HL-60 (cell line): ENCODE results near the gene TSHZ3.

Experiments used
- GABPA ChIP-seq: IDR thresholded peaks from 2 replicates; pipeline ENCODE4 v1.6.1; 2012; ENCODE audit warnings: low read depth
- POLR2AphosphoS5 ChIP-seq: IDR thresholded peaks from 2 replicates; pipeline ENCODE4 v1.6.1; 2012; ENCODE audit warnings: low read depth
- SPI1 ChIP-seq: IDR thresholded peaks from 2 replicates; pipeline ENCODE4 v1.6.1; 2012; ENCODE audit warnings: low read depth, mild to moderate bottlenecking, borderline replicate concordance
- TF ChIP-seq, protein P1 (sequence below): IDR thresholded peaks from one replicate; pipeline ENCODE4 v1.5.1; 2011; ENCODE audit warnings: low read length, control low read depth, inconsistent platforms; ENCODE audit not compliant: insufficient read depth
- TF ChIP-seq, protein P2 (sequence below): IDR thresholded peaks from 2 replicates; pipeline ENCODE4 v1.6.1; 2012; ENCODE audit warnings: low read depth; ENCODE audit not compliant: insufficient replicate concordance

DNA sequence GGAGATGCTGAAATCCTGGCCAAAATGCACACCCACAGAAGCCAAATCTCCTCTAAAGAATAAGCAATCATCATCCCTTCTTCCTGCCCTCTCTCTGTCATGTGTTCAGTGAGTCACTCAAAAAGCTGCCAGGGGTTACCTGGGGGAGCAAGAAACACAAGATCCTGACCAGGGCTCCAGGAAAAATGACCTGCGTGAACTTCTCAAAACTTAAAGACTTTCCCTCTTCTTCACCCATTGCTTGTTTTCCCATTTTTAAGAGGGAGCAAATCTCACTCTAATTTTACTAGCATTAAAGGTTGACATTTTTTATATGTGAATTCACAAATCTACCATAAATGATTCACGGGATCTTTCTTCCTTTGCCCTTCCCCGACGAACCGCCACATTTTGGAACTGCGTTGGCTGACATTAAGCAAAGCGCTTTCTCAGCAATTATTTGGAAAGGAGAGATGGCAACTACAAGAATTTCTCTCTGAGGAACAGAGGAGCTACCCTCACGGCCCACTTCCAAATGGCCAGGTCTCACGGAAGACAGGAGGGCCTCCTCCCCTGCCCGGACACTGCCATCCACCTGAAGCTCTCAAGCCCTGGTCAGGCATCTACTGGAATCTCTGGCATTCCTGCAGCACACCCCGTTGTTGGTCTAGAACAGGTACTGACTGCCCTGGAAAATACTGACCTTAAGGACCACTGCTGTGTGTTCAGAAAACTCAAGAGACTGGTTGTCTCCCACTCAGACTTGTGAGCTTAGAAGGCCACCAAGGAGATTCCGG, 14.2 kb downstream of the TSHZ3 start:
- TF ChIP-seq, protein P1, sequence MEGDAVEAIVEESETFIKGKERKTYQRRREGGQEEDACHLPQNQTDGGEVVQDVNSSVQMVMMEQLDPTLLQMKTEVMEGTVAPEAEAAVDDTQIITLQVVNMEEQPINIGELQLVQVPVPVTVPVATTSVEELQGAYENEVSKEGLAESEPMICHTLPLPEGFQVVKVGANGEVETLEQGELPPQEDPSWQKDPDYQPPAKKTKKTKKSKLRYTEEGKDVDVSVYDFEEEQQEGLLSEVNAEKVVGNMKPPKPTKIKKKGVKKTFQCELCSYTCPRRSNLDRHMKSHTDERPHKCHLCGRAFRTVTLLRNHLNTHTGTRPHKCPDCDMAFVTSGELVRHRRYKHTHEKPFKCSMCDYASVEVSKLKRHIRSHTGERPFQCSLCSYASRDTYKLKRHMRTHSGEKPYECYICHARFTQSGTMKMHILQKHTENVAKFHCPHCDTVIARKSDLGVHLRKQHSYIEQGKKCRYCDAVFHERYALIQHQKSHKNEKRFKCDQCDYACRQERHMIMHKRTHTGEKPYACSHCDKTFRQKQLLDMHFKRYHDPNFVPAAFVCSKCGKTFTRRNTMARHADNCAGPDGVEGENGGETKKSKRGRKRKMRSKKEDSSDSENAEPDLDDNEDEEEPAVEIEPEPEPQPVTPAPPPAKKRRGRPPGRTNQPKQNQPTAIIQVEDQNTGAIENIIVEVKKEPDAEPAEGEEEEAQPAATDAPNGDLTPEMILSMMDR: no peak
- TF ChIP-seq POLR2AphosphoS5 (no peak), GABPA (no peak), SPI1 (no peak)
- TF ChIP-seq, protein P2, sequence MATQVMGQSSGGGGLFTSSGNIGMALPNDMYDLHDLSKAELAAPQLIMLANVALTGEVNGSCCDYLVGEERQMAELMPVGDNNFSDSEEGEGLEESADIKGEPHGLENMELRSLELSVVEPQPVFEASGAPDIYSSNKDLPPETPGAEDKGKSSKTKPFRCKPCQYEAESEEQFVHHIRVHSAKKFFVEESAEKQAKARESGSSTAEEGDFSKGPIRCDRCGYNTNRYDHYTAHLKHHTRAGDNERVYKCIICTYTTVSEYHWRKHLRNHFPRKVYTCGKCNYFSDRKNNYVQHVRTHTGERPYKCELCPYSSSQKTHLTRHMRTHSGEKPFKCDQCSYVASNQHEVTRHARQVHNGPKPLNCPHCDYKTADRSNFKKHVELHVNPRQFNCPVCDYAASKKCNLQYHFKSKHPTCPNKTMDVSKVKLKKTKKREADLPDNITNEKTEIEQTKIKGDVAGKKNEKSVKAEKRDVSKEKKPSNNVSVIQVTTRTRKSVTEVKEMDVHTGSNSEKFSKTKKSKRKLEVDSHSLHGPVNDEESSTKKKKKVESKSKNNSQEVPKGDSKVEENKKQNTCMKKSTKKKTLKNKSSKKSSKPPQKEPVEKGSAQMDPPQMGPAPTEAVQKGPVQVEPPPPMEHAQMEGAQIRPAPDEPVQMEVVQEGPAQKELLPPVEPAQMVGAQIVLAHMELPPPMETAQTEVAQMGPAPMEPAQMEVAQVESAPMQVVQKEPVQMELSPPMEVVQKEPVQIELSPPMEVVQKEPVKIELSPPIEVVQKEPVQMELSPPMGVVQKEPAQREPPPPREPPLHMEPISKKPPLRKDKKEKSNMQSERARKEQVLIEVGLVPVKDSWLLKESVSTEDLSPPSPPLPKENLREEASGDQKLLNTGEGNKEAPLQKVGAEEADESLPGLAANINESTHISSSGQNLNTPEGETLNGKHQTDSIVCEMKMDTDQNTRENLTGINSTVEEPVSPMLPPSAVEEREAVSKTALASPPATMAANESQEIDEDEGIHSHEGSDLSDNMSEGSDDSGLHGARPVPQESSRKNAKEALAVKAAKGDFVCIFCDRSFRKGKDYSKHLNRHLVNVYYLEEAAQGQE: no peak
